GM19467 (cell line): Measurements from ENCODE around the gene PGLYRP3.
"Not testable (repeated sequence)": the region's sequence is repeated elsewhere in the genome, so short reads cannot be mapped to it uniquely, and the experiment has no call there.

Source experiments
- ATAC-seq: cut with Tn5 transposase; IDR thresholded peaks from one replicate; pipeline ENCODE4 v1.9.1; 2021; ENCODE audit warnings: mild to moderate bottlenecking, moderate library complexity; ENCODE audit not compliant: unreplicated experiment

Gene PGLYRP3

DNA sequence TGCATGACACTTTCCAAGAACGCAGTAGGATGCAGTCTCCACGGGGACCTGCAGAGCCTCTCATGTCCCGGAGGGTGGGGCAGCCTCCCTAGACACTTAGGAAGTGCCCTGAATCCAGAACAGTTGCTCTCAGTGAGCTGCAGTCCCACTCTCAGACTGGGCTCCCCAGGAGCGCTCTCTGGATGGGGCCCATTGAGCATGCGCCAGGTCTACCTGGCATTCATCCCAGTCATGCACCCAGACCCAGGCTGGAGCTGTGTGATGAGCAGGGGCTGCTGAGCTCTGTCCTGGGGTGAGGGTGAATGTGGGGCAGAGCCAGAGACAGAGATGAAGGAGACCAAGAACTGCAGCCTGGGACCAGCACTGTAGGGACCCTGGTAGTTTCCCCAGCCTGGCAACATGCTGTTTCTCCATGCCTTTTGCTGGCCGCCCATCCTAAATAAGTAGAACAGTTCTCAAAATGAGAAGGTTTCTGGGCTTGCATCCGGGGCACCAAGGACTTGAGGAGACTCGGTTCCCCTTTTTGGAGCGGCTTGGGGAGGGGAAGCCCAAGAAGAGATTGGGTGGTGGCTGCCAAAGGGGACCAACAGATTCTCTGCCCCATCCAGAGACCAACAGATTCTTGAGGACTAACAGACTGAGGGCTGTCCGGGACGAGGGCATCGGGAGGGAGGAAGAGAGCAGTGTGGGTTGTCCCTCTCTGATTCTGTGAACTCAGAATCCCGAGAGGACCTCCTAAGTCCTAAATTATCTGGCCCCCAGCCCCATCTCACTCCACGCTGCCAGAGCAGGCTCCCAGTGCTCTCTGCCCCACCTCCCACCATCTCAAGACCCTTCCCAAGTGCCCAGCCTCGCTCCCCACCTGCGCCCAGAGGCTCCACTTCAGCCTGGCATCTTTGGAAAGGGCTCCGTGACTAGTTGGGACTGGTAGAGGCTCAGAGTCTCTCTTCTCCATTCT lies 36.9 kb upstream of the PGLYRP3 start:
- ATAC-seq = no peak

DNA sequence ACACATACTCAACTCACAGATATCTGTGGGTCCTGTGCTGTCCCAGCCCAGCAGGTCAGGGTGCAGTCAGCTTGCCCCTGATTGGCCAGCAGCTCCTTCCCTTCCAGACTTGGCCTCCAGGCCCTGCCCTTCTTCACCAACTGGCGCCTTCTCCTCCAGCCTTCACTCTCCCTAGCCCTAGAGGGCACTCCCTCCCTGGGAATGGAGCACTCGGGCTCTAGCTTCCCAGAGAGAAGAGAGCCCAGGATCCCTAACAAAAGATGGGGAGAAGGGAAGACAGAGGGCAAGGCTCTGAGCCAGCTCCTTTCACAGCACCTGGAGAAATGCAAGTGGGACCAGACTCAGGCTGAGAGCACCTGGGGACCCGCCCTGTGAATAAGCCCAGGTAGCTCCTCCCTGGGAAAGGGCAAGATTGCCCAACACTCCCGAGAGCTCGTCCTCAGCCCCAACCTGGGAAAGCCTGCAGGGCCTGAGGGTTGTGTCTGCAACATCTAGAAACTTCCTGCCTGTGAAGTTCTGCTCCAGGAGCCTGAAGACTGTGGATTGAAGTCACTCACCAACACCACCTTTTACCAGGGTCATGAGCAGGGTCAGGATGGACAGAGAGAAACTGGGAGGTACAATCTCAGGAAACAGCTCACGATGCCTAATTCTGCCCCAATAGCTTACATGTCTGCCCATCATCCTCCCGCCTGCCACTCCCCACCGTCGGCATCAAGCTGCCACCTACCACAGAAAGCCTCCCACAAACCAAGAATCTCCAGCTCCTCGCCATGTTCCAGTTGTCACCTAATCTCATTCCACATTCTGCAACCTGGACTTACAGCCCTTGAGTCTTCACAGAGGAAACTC lies 36.0 kb upstream of the PGLYRP3 start, which contains the start of gene PGLYRP4:
Gene PGLYRP4 (minus strand): TSS at position 331 of the 852 bp plus-strand sequence. CDS start 909 bp downstream, outside the sequence.
- no peak for ATAC-seq

GRCh38 chr1:153347856-153348255 lies 35.1 kb upstream of the PGLYRP3 start:
- ATAC-seq = no peak

DNA sequence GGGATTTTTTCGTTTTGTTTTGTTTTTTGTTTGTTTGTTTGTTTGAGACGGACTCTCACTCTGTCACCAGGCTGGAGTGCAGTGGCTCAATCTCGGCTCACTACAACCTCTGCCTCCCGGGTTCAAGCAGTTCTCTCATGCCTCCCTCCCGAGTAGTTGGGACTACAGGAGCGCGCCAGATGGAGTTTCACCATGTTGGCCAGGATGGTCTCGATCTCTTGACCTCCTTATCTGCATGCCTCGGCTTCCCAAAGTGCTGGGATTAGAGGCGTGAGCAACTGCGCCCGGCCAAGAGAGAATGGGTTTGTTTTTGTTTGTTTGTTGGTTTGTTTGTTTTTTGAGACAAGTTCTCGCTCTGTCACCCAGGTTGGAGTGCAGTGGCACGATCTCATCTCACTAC lies 34.3 kb upstream of the PGLYRP3 start:
- not testable (repeated sequence) for ATAC-seq

DNA sequence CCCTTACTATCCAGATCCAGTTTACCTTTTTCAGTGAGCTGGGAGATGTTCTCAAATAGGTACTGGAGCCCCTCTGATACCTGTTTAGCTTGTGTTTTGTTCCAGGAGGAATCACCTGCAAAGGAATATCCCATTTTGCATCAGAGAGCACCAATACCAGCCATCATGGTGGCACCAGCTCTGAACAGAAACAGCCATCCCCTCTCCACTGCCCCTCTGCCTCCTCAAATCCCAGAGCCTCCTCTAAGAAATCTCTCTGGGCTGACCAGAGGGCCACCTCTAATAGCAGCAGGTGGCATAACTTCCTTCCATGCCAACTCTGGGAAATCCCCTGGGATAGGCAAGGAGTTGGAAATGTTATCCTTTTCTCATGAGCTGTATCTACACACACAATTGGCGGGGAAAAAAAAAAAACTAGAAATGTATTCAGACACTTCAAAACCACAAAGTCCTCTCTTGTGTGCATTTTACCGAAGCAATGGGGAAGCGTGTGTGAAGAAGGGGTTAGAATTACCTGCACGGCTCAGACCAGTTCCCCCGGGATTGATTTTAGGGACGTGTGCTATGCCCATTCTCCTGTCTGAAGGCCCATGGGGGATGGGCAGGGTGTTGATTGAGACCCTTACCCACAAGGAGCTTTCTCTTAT lies 33.4 kb upstream of the PGLYRP3 start:
- ATAC-seq = no peak

- no peak for ATAC-seq
These were observed 32.7 kb upstream of the PGLYRP3 start for GRCh38 chr1:153345187-153346076.

GRCh38 chr1:153344718-153345025 lies 31.9 kb upstream of the PGLYRP3 start:
- no peak for ATAC-seq

GRCh38 chr1:153343811-153344717 lies 31.3 kb upstream of the PGLYRP3 start:
- no peak for ATAC-seq

GRCh38 chr1:153343040-153343681 lies 30.4 kb upstream of the PGLYRP3 start:
- ATAC-seq = no peak

GRCh38 chr1:153342178-153342577 lies 29.4 kb upstream of the PGLYRP3 start:
- no peak for ATAC-seq

GRCh38 chr1:153341431-153341934 lies 28.7 kb upstream of the PGLYRP3 start:
- ATAC-seq = no peak

GRCh38 chr1:153340356-153340755 lies 27.6 kb upstream of the PGLYRP3 start:
- no peak for ATAC-seq

GRCh38 chr1:153339802-153340201 lies 27.1 kb upstream of the PGLYRP3 start:
- no peak for ATAC-seq

DNA sequence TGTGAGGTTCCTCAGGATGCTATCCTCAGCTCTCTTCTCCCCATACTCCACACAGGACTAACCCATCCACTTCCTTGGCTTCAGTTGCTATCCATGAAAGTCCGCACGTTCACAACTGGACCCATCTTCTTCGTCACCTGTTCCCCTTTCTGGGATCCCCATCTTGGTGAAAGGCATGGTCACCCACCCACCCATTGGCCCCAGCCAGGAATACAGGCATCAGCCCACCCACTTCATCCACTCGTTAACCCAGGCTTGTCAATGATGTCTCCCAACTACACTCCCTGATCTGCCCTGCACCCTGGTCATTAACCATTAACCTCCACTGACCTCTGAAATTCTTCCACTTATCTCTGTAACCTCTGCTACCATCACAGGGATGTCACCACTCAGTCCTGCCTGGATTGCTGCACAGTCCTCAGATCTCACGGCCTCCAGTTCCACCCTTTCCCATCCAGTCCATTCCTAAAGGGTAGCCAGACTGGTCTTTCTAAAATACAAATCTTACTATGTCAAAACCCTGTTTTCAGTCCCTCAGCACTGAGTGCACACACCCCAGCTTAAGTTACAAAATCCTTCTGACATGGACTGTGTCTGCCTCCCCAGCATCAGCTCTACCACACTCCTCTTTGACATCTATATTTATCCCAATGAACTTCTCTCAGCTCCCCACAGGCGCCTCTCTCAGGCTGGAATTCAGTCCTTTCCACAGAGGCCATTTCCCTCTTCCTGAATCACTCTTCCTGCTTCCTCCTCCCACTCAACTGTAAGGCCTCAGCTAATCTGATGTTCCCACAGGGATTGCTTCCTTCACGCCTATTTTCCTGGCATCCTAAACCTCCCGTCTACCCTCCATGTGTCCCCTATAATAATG lies 25.5 kb upstream of the PGLYRP3 start:
- no peak for ATAC-seq

DNA sequence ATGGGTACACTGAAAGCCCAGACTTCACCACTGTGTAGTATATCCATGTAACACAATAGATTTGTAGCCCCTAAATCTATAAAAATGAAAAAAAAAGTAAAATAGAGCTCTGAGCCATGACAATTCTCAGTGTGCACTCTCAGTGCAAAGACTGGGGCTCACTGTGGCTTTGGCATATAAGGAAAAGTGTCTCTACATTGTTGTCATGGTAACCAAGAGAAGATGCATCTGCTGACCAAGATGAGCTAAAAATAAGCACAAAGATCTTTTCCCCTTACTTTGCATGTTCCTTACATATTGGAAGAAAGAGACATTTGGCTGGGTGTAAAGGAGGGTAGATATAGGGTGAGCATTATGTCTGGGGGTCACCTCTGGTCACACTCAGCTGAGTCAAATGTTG lies 23.9 kb upstream of the PGLYRP3 start:
- no peak for ATAC-seq

GRCh38 chr1:153333902-153334301 lies 21.1 kb upstream of the PGLYRP3 start:
- no peak for ATAC-seq

- ATAC-seq = no peak
These were observed 12.2 kb upstream of the PGLYRP3 start for GRCh38 chr1:153324912-153325311.

DNA sequence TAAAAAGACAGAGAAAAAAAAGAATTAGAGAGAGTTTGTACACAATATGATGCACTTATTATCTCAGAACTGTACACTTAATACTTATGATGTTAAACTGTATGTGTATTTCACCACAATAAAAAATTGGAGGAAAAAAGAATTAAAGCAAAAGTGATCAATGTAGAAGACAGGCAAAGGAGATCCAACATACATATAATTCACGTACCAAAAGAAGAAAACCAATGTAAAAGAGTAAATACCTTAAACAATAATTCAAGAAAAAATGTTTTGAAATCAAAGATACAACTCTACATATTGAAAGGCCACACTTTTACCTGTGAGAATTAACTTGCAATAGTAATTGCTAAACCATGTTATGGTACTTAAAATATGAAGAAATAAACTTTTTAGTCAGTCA lies 9.8 kb upstream of the PGLYRP3 start:
- no peak for ATAC-seq
